ENCODE results near the gene RASAL1.

DNA sequence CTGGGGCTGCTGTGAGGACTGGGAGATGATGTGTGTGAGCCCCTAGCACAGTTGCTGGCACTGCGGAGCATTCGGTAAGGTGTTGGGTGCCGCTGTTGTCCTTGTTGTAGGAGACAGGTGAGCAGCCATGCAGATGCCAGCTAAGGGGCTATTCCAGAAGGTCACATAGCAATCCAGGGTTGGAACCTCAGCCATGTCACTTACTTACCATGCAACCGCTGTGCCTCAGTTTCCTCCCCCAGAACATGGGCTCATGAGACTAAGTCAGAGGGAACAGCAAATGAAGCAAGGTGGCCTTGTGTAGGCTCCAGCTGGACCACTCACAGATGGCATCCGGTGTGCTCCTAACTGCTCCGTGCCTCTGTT lies 65.8 kb downstream of the RASAL1 start:
- no peak for TF ChIP-seq POLR2A (IDR thresholded peaks at IDR 0.05; ENCODE audit: low read depth, low read length)
- no peak for TF ChIP-seq POLR2AphosphoS5 (IDR thresholded peaks at IDR 0.05; ENCODE audit: low read depth, low read length)
